Vagina (tissue), 2 donors: ENCODE data around the gene AP3S1.

Experiments used
- POLR2A ChIP-seq, 2 donors: fragments of 450-650 bp; IDR thresholded peaks; one replicate each; pipeline ENCODE4 v1.6.1; 2017; ENCODE audit warnings: antibody characterized with exemption in 2 of 2, mild to moderate bottlenecking in 2 of 2, moderate library complexity in 2 of 2
- POLR2AphosphoS5 ChIP-seq, 2 donors: sonication (generic); formaldehyde crosslinking; IDR thresholded peaks; one replicate each; pipeline ENCODE4 v1.9.0; 2017; ENCODE audit warnings: antibody characterized with exemption in 2 of 2, mild to moderate bottlenecking in 2 of 2, low read depth in 1 of 2; ENCODE audit not compliant: insufficient read depth in 1 of 2
- TF ChIP-seq, protein P1 (sequence below), 3 experiments: fragments of 450-650 bp in 2 of 3; fragments of 200-600 bp in 1 of 3; sonication (generic) in 1 of 3; IDR thresholded peaks; one replicate each; pipeline ENCODE4 v1.5.1; 2017 to 2019; ENCODE audit warnings: antibody characterized with exemption in 3 of 3, mild to moderate bottlenecking in 2 of 3, moderate library complexity in 2 of 3

DNA sequence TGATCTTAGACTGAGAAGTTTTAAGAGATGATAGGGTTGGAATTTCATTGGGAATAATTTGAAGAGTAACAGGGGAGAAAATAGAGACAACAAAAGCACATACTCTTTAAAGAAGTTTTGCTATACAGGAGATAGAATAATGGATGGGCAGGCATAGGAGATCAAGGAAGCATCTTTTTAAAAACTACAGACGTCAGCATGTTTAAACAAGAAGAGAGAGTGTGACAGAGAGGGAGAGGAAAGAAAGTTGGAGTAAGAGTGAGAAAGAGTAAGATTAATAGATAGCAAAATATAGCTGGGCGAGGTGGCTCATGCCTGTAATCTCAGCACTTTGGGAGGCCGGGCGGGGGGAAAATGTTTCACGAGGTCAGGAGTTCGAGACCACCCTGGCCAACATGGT is 115.2 kb downstream of the AP3S1 start:
- no peak for TF ChIP-seq POLR2A (IDR thresholded peaks at IDR 0.05)
- TF ChIP-seq, protein P1, sequence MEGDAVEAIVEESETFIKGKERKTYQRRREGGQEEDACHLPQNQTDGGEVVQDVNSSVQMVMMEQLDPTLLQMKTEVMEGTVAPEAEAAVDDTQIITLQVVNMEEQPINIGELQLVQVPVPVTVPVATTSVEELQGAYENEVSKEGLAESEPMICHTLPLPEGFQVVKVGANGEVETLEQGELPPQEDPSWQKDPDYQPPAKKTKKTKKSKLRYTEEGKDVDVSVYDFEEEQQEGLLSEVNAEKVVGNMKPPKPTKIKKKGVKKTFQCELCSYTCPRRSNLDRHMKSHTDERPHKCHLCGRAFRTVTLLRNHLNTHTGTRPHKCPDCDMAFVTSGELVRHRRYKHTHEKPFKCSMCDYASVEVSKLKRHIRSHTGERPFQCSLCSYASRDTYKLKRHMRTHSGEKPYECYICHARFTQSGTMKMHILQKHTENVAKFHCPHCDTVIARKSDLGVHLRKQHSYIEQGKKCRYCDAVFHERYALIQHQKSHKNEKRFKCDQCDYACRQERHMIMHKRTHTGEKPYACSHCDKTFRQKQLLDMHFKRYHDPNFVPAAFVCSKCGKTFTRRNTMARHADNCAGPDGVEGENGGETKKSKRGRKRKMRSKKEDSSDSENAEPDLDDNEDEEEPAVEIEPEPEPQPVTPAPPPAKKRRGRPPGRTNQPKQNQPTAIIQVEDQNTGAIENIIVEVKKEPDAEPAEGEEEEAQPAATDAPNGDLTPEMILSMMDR (IDR thresholded peaks at IDR 0.05), result no peak
- no peak for TF ChIP-seq POLR2AphosphoS5 (IDR thresholded peaks at IDR 0.05; ENCODE audit: insufficient read depth in 1 of 2, low read depth in 1 of 2)
